ENCODE results near the gene TTC34. TPM values are rescaled to one million over a fixed set of nuclear protein-coding genes. Genes with fewer than 3 reads are reported as not detected.
"Not testable (repeated sequence)": the region's sequence is repeated elsewhere in the genome, so short reads cannot be mapped to it uniquely, and the experiment has no call there.

The TTC34 gene
- total RNA-seq, 4 donors from 2014 or later = 0.84 to 1.2 (median 1.0) TPM

DNA sequence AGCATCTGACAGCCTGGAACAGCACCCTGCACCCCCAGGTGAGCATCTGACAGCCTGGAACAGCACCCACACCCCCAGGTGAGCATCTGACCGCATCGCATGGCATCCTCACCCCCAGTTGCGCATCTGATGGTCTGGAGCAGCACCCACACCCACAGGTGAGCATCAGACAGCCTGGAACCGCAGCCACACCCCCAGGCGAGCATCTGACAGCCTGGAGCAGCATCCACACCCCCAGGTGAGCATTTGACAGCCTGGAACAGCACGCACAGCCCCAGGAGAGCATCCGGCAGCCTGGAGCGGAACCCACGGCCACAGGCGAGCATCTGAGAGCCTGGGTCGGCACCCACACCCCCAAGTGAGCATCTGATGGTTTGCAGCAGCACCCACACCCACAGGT lies 118.6 kb downstream of the TTC34 start:
- DNase-seq (ENCODE audit: low spot score in 2 of 2); H3K27ac ChIP-seq; H3K9me3 ChIP-seq; H3K4me1 ChIP-seq; H3K36me3 ChIP-seq; H3K4me3 ChIP-seq; H3K27me3 ChIP-seq: not testable (repeated sequence)
- no CpG with 5 or more reads among the region's 11 CpGs for WGBS, 2 donors

DNA sequence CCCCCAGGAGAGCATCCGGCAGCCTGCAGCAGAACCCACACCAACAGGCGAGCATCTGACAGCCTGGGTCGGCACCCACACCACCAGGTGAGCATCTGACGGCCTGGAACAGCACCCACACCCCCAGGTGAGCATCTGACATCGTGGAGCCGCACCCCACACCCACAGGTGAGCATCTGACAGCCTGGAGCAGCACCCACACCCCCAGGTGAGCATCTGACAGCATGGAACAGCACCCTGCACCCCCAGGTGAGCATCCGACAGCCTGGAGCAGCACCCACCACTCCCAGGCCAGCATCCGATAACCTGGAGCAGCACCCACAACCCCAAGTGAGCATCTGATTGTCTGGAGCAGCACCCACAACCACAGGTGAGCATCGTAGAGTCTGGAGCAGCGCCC lies 124.8 kb downstream of the TTC34 start:
- no CpG with 5 or more reads among the region's 10 CpGs for WGBS, 2 donors
- DNase-seq (ENCODE audit: low spot score in 2 of 2); H3K4me1 ChIP-seq; H3K27ac ChIP-seq; H3K27me3 ChIP-seq; H3K36me3 ChIP-seq; H3K9me3 ChIP-seq; H3K4me3 ChIP-seq: not testable (repeated sequence)

- 63 to 69% methylated on average over 7 to 8 of the region's 11 CpGs for WGBS, 2 donors
- H3K4me3 ChIP-seq; H3K27me3 ChIP-seq; DNase-seq (ENCODE audit: low spot score in 2 of 2); H3K27ac ChIP-seq; H3K4me1 ChIP-seq; H3K9me3 ChIP-seq; H3K36me3 ChIP-seq: not testable (repeated sequence)
Measured at GRCh38 chr1:2671656-2672055, 129.8 kb downstream of the TTC34 start.

- not testable (repeated sequence) for H3K4me1 ChIP-seq; DNase-seq (ENCODE audit: low spot score in 2 of 2); H3K4me3 ChIP-seq; H3K27ac ChIP-seq; H3K27me3 ChIP-seq; H3K9me3 ChIP-seq; H3K36me3 ChIP-seq
- WGBS, 2 donors = 66 to 76% methylated on average over 4 to 6 of the region's 8 CpGs
Measured at GRCh38 chr1:2659806-2660205, 141.7 kb downstream of the TTC34 start.

GRCh38 chr1:2657909-2658308 lies 143.6 kb downstream of the TTC34 start:
- H3K36me3 ChIP-seq; H3K27ac ChIP-seq; H3K4me3 ChIP-seq; H3K4me1 ChIP-seq; DNase-seq (ENCODE audit: low spot score in 2 of 2); H3K27me3 ChIP-seq: not testable (repeated sequence)
- H3K9me3 ChIP-seq = peaks cover 0 to 14% (median 0%) of the 10 kb centered on the region in 4 donors
- WGBS, 2 donors = 91% methylated on average over 7 of the region's 10 CpGs; no CpG with 5 or more reads in 1 of the 2 donors

GRCh38 chr1:2657124-2657523 lies 144.4 kb downstream of the TTC34 start:
- peak in 1 of 2 donors; percentile 42 for DNase-seq (ENCODE audit: low spot score in 2 of 2)
- H3K27me3 ChIP-seq, H3K36me3 ChIP-seq, H3K27ac ChIP-seq, H3K4me1 ChIP-seq, H3K4me3 ChIP-seq: not testable (repeated sequence)
- 54% methylated on average over 6 of the region's 12 CpGs; no CpG with 5 or more reads in 1 of the 2 donors for WGBS, 2 donors
- peaks cover 0 to 17% (median 0%) of the 10 kb centered on the region in 4 donors for H3K9me3 ChIP-seq

DNA sequence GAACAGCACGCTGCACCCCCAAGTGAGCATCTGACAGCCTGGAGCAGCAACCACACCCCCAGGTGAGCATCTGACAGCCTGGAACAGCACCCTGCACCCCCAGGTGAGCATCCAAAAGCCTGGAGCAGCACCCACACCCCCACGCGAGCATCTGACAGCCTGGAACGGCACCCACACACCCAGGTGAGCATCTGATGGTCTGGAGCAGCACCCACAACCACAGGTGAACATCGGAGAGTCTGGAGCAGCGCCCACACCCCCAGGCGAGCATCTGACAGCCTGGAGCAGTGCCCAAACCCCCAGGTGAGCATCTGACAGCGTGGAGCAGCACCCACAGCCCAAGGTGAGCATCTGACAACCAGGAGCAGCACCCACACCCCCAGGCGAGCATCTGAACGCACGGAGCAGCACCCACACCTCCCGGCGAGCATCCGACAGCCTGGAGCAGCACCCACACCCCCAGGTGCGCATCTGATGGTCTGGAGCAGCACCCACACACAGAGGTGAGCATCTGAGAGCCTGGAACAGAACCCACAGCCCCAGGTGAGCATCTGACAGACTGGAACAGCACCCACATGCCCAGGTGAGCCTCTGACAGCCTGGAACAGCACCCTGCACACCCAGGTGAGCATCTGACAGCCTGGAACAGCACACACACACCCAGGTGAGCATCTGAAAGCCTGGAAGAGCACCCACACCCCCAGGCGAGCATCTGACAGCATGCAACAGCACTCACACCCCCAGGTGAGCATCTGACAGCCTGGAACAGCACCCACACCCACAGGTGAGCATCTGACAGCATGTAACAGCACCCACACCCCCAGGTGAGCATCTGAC lies 145.7 kb downstream of the TTC34 start:
- not testable (repeated sequence) for H3K4me1 ChIP-seq, H3K36me3 ChIP-seq, H3K4me3 ChIP-seq, H3K27me3 ChIP-seq, H3K27ac ChIP-seq
- peaks cover 0 to 17% (median 0%) of the 10 kb centered on the region in 4 donors for H3K9me3 ChIP-seq
- peak in 1 of 2 donors; percentile 30 for DNase-seq (ENCODE audit: low spot score in 2 of 2)
- WGBS, 2 donors = 50% methylated on average over 16 of the region's 16 CpGs

DNA sequence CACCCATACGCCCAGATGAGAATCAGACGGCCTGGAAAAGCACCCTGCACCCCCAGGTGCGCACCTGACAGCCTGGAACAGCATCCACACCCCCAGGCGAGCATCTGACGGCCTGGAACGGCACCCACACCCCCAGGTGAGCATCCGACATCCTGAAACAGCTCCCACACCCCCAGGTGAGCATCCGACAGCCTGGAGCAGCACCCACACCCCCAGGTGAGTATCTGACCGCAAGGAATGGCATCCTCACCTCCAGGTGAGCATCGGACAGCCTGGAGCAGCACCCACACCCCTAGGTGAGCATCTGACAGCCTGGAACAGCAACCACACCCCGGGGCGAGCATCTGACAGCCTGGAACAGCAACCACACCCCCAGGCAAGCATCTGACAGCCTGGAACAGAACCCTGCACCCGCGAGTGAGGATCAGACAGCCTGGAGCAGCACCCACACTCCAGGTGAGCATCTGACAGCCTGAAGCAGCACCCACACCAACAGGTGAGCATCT lies 147.0 kb downstream of the TTC34 start:
- 44 to 52% methylated on average over 14 of the region's 14 CpGs for WGBS, 2 donors
- not testable (repeated sequence) for H3K27ac ChIP-seq; DNase-seq (ENCODE audit: low spot score in 2 of 2); H3K4me1 ChIP-seq; H3K36me3 ChIP-seq; H3K27me3 ChIP-seq; H3K4me3 ChIP-seq
- H3K9me3 ChIP-seq = peaks cover 0 to 17% (median 0%) of the 10 kb centered on the region in 4 donors

DNA sequence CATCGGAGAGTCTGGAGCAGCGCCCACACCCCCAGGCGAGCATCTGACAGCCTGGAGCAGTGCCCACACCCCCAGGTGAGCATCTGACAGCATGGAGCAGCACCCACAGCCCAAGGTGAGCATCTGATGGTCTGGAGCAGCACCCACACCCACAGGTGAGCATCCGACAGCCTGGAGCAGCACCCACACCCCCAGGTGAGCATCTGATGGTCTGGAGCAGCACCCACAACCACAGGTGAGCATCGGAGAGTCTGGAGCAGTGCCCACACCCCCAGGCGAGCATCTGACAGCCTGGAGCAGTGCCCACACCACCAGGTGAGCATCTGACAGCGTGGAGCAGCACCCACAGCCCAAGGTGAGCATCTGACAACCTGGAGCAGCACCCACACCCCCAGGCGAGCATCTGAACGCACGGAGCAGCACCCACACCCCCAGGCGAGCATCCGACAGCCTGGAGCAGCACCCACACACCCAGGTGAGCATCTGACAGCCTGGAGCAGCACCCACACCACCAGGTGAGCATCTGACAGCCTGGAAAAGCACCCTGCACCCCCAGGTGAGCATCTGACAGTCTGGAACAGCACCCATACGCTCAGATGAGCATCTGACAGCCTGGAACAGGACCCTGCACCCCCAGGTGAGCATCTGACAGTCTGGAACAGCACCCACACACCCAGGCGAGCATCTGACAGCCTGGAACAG lies 147.6 kb downstream of the TTC34 start:
- DNase-seq (ENCODE audit: low spot score in 2 of 2) = peak; percentile 25 to 32

GRCh38 chr1:2652926-2653571 lies 148.4 kb downstream of the TTC34 start:
- not testable (repeated sequence) for H3K27me3 ChIP-seq; H3K27ac ChIP-seq; DNase-seq (ENCODE audit: low spot score in 2 of 2); H3K4me1 ChIP-seq; H3K36me3 ChIP-seq; H3K4me3 ChIP-seq
- 37 to 41% methylated on average over 12 of the region's 12 CpGs for WGBS, 2 donors
- H3K9me3 ChIP-seq = peaks cover 0 to 32% (median 0%) of the 10 kb centered on the region in 4 donors

More for the DNA sequence above, 147.6 kb downstream of the TTC34 start:
- not testable (repeated sequence) for H3K27ac ChIP-seq, H3K4me1 ChIP-seq, H3K36me3 ChIP-seq, H3K27me3 ChIP-seq, H3K4me3 ChIP-seq
- WGBS, 2 donors = 46 to 48% methylated on average over 14 of the region's 14 CpGs
- H3K9me3 ChIP-seq = peaks cover 0 to 23% (median 0%) of the 10 kb centered on the region in 4 donors

DNA sequence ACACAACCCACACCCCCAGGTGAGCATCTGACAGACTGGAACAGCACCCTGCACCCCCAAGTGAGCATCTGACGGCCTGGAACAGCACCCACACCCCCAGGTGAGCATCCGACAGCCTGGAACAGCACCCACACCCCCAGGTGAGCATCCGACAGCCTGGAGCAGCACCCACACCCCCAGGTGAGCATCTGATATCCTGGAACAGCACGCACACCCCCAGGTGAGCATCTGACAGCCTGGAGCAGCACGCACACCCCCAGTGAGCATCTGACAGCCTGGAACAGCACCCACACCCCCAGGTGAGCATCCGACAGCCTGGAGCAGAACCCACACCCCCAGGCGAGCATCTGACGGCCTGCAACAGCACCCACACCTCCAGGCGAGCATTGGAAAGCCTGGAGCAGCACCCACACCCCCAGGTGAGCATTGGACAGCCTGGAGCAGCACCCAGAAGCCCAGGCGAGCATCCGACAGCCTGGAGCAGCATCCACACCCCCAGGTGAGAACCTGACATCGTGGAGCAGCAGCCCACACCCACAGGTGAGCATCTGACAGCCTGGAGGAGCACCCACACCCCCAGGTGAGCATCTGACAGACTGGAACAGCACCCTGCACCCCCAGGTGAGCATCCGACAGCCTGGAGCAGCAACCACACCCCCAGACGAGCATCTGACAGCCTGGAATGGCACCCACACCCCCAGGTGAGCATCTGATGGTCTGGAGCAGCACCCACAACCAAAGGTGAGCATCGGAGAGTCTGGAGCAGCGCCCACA lies 149.2 kb downstream of the TTC34 start:
- not testable (repeated sequence) for H3K4me3 ChIP-seq; H3K27me3 ChIP-seq; H3K36me3 ChIP-seq; H3K27ac ChIP-seq; H3K4me1 ChIP-seq; DNase-seq (ENCODE audit: low spot score in 2 of 2)
- WGBS, 2 donors = 43 to 44% methylated on average over 16 of the region's 16 CpGs
- H3K9me3 ChIP-seq = peaks cover 0 to 39% (median 0%) of the 10 kb centered on the region in 4 donors
